ENCODE results near the gene HOXA10.
A peak's percentile ranks its signal among the peaks of the same experiment; 100 is the strongest.

The HOXA10 gene

DNA sequence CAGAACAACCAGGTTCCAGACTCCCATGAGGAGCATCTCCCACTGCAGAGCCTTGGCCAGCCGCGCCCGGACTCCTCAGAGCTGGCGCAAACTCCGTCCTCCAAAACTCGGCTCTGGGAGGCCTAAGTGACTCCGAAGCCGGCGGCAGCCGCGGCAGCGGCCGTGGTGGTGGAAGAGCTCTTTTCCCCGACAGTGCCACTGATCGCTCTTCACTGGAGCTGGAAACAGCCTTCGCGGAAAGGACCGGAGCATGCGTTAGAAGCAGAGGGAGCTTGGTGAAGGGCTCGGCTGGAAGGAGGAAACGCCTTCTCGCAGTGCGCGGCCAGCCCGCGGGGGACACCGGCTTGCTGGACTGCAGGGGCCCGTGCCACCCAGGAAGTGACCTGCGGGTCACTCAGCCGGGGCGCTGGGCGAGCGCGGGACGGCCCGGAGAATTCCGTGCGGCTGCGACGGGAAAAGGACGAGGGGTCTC lies 30.8 kb upstream of the HOXA10 start:
- DNase-seq (ENCODE audit: extremely low spot score, insufficient read length, low read depth): no peak
- FAIRE-seq: no peak

GRCh38 chr7:27203964-27204594 lies 30.0 kb upstream of the HOXA10 start:
- DNase-seq (ENCODE audit: extremely low spot score, insufficient read length, low read depth): no peak
- FAIRE-seq: no peak

DNA sequence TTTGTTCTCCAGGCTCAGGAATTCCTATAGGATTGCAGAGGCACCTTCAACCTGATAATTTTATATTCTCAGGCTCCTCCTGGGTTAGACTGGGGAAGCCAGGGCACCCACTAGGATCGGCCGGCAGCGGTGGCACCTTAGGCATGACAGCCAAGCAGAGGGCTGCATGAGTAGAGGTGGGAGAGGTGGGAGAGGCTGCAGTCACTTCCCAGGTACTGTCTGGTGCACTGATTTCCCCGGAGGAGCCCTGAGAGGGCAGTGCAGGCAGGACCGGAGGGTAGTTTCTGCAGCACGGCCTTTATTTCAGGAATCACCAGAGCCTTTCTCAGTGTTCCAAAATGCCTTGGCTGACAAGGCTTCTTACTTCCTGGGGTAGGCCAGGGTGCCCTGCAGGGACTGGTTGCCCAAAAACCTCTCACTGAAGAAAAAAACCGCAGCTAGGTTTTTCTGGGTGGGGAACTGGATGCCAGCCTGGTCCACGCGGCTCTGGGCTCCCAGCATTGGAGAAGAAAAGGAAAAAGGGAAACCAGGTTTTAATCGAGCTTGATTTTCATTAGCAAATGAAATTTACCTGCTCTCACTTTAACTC lies 29.3 kb upstream of the HOXA10 start:
- FAIRE-seq (no peak), DNase-seq (ENCODE audit: extremely low spot score, insufficient read length, low read depth) (no peak)

DNA sequence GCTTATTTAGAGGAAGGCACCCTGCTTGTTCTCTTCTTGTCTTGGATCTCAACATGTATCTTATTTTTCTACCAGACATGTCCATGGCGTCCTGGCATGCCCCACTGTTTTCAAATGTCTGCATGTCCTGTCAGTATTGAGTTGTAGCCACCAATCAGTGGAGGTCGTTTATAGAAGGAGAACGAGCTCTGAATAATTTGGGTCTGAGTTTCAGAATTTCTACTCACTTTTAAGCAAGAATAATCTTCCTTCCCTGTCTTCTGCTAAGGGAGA lies 28.7 kb upstream of the HOXA10 start:
- no peak for FAIRE-seq
- DNase-seq (ENCODE audit: extremely low spot score, insufficient read length, low read depth): no peak

DNA sequence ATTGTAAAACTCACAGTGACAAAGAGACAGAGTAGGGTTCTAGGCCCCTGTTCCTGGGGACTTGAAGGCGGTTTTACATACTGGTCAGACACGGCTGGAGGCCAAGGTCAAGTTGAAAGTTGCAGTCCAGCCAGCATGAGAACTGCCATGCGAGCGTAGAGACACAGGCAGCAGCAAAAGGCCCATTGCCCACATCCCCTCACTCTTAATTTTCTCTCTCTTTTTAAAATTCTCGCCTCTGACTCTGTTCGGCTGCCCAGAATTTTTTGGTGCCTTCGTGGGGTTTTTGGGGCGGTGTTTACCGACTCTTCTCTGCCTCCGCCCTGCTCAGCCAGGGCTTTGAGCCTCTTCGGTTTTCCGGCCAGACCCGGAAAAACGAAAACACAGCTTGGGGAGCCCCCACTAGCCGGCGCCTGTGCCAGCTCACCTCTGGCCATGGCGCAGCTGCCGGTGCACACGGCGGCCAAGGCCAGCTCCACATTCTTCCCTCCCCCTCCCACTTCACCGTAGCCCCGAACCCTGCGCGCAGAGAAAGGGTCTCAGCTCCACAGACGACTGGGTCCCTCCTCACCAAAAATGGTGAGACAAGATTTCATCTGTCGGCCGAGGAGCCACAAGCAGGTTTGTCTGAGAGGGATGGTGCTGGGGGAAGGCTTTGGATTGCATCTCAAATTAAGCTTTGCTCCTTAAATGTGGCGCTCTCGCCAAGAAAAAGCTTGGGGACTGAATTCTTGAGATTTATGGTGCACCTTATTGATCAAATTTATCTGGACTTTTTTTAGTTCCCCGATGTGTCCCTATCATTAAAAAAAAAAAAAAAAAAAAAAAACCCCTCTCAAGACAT lies 28.1 kb upstream of the HOXA10 start:
- FAIRE-seq (no peak), DNase-seq (ENCODE audit: extremely low spot score, insufficient read length, low read depth) (no peak)

GRCh38 chr7:27201580-27202017 lies 27.5 kb upstream of the HOXA10 start:
- DNase-seq (ENCODE audit: extremely low spot score, insufficient read length, low read depth) (no peak), FAIRE-seq (no peak)

- FAIRE-seq (peak; percentile 24), DNase-seq (ENCODE audit: extremely low spot score, insufficient read length, low read depth) (no peak)
Observed at GRCh38 chr7:27200761-27201579, 26.9 kb upstream of the HOXA10 start.

GRCh38 chr7:27199849-27200760 lies 26.0 kb upstream of the HOXA10 start, which contains the start of gene HOXA13:
Gene HOXA13, minus strand, starts transcription at chr7:27200091. Its CDS starts 14 bp downstream, at chr7:27200077.
- FAIRE-seq (no peak), DNase-seq (ENCODE audit: extremely low spot score, insufficient read length, low read depth) (no peak)

GRCh38 chr7:27198871-27199801 lies 25.0 kb upstream of the HOXA10 start:
- FAIRE-seq (no peak), DNase-seq (ENCODE audit: extremely low spot score, insufficient read length, low read depth) (no peak)

- DNase-seq (ENCODE audit: extremely low spot score, insufficient read length, low read depth) (no peak), FAIRE-seq (no peak)
Observed at GRCh38 chr7:27198138-27198841, 24.2 kb upstream of the HOXA10 start.

- no peak for DNase-seq (ENCODE audit: extremely low spot score, insufficient read length, low read depth)
- no peak for FAIRE-seq
Observed at GRCh38 chr7:27197137-27198042, 23.3 kb upstream of the HOXA10 start.

- FAIRE-seq (peak; percentile 86), DNase-seq (ENCODE audit: extremely low spot score, insufficient read length, low read depth) (no peak)
Observed at GRCh38 chr7:27196287-27196767, 22.2 kb upstream of the HOXA10 start.

DNA sequence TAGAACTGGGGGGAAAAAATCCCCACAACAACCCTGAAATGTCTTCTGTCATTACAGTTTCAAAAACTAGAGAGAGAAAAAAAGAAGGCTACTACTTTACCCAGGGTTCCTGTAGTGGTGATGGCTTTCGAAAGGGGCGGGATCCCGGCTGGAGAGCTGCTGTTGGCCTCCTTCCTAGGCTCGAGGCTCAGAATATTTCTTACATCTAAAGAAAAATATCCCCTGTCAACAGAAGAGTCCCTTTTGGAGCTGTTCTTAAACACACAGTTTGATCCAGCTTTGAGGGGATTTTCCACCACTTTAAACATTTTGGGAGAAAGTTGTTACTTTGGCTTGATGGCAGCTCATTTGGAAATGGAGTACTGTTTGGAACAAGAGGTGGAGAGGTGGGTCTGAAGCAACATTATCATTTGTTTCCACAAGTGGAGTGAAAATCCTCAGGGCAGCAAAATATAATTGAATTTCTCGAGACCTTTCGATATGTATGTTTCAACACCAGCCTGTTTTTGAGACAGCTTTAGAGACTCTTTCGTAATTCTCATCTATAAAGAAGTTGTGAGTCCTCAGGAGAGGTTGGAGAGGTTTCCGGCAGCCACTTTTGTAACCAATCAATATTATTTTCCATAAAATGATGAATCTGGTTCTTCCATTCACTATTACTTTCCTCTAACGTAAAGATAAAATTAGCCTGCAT lies 20.7 kb upstream of the HOXA10 start:
- no peak for DNase-seq (ENCODE audit: extremely low spot score, insufficient read length, low read depth)
- FAIRE-seq: no peak

- no peak for FAIRE-seq
- no peak for DNase-seq (ENCODE audit: extremely low spot score, insufficient read length, low read depth)
Observed at GRCh38 chr7:27194002-27194352, 19.9 kb upstream of the HOXA10 start.

- no peak for DNase-seq (ENCODE audit: extremely low spot score, insufficient read length, low read depth)
- no peak for FAIRE-seq
Observed at GRCh38 chr7:27193335-27194001, 19.3 kb upstream of the HOXA10 start.

Data from GM18507 (cell line).